ENCODE data around the gene TPPP2.

DNA sequence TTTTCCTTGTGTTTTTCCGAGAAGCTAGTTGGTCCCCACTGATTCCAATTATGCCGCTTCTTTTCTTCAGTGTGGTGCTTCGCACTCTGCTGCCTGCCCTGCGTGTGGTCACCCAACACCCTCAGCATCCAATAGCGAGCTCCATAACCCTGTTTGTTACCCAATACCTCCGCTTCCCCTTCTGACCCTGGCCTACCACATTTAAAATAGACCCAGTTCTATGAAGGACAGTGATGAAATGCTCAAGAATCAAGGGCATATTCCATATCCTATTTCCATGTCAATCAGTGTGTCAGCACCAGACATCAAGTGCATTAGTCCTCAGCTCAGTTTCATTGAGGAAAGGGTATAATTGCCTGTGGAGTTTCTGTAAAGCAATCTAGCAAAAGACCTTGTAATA lies 14.7 kb upstream of the TPPP2 start:
- TF ChIP-seq, protein P1, sequence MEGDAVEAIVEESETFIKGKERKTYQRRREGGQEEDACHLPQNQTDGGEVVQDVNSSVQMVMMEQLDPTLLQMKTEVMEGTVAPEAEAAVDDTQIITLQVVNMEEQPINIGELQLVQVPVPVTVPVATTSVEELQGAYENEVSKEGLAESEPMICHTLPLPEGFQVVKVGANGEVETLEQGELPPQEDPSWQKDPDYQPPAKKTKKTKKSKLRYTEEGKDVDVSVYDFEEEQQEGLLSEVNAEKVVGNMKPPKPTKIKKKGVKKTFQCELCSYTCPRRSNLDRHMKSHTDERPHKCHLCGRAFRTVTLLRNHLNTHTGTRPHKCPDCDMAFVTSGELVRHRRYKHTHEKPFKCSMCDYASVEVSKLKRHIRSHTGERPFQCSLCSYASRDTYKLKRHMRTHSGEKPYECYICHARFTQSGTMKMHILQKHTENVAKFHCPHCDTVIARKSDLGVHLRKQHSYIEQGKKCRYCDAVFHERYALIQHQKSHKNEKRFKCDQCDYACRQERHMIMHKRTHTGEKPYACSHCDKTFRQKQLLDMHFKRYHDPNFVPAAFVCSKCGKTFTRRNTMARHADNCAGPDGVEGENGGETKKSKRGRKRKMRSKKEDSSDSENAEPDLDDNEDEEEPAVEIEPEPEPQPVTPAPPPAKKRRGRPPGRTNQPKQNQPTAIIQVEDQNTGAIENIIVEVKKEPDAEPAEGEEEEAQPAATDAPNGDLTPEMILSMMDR (conservative IDR thresholded peaks at IDR 0.05 in 1 of 2, IDR thresholded peaks at IDR 0.05 in 1 of 2; ENCODE audit: extremely low read depth in 1 of 2, insufficient read depth in 1 of 2, low read depth in 1 of 2, low read length in 2 of 2): no peak
- no peak for TF ChIP-seq EZH2 (IDR thresholded peaks at IDR 0.05; ENCODE audit: borderline replicate concordance, low read length)

Measured in mammary epithelial cell (primary cell).